H1 (cell line): ENCODE results near the gene TRAF5. TPM values are rescaled to one million over a fixed set of nuclear protein-coding genes. Genes with fewer than 3 reads are reported as not detected.

Experiments used
- CTCF ChIA-PET: fragments of 300-600 bp; sonication (Branson Sonifier 250); formaldehyde crosslinking; loops from one replicate; lab custom pipeline; 2021; ENCODE audit not compliant: partially characterized antibody; lab: Charles Lee
- POLR2A ChIA-PET: fragments of 300-600 bp; sonication (Branson Sonifier 250); formaldehyde crosslinking; loops from one replicate; lab custom pipeline; 2021; ENCODE audit warnings: inconsistent platforms; ENCODE audit not compliant: partially characterized antibody; lab: Charles Lee
- DNase-seq, 2 experiments: peaks; one replicate each; pipeline versions ENCODE4 v3.0.0 to v3.0.0-alpha.2; 2010 to 2022; ENCODE audit warnings: low spot score in 2 of 2, low read depth in 1 of 2, mixed read lengths in 1 of 2
- FAIRE-seq: peaks from 2 replicates; lab custom pipeline; 2011; peaks lifted over from hg19 to GRCh38; lab: Jason Lieb, UNC
- H2AFZ ChIP-seq: 2 replicates; pipeline ENCODE4 v1.8.1; 2012; ENCODE audit warnings: low read length, inconsistent platforms
- H2AK5ac ChIP-seq: 2 replicates; pipeline ENCODE4 v1.6.1; 2013; ENCODE audit warnings: low read depth, low read length
- H2BK120ac ChIP-seq: replicated peaks from 2 replicates; pipeline ENCODE3; 2013; ENCODE audit warnings: low read depth, low read length, inconsistent platforms
- H2BK12ac ChIP-seq: 2 replicates; pipeline ENCODE4 v1.6.1; 2013; ENCODE audit warnings: low read depth, low read length
- H2BK15ac ChIP-seq: 2 replicates; pipeline ENCODE4 v1.6.1; 2013; ENCODE audit warnings: low read length
- H2BK20ac ChIP-seq: 2 replicates; pipeline ENCODE4 v1.6.1; 2013; ENCODE audit warnings: low read length
- H2BK5ac ChIP-seq: 2 replicates; pipeline ENCODE4 v1.6.1; 2013; ENCODE audit warnings: low read depth, low read length
- H3K14ac ChIP-seq: 2 replicates; pipeline ENCODE4 v1.6.1; 2013; ENCODE audit warnings: inconsistent platforms; ENCODE audit not compliant: insufficient read length
- H3K18ac ChIP-seq: 2 replicates; pipeline ENCODE4 v1.6.1; 2013; ENCODE audit warnings: low read length; ENCODE audit errors: extremely low read depth
- H3K23ac ChIP-seq: 2 replicates; pipeline ENCODE4 v1.6.1; 2013; ENCODE audit warnings: inconsistent platforms; ENCODE audit not compliant: insufficient read length
- H3K23me2 ChIP-seq: 2 replicates; pipeline ENCODE4 v1.6.1; 2013; ENCODE audit warnings: low read depth, low read length
- H3K27ac ChIP-seq: 2 replicates; pipeline ENCODE4 v1.6.1; 2011; ENCODE audit warnings: low read depth, low read length, inconsistent platforms
- H3K27me3 ChIP-seq, 4 experiments: replicated peaks in 1 of 4; 1 replicate in 1 of 4; 2 replicates in 3 of 4; pipeline versions ENCODE4 v1.6.1 to v1.8.1; 2011 to 2013; ENCODE audit warnings: low read length in 3 of 4, mild to moderate bottlenecking in 3 of 4, inconsistent platforms in 2 of 4, mixed read lengths in 2 of 4, moderate library complexity in 1 of 4; ENCODE audit not compliant: control insufficient read depth in 3 of 4, insufficient read depth in 3 of 4; ENCODE audit errors: extremely low read depth in 1 of 4
- H3K36me3 ChIP-seq, 4 experiments: 2 replicates each; pipeline versions ENCODE4 v1.6.1 to v1.8.1; 2011 to 2013; ENCODE audit warnings: mild to moderate bottlenecking in 4 of 4, low read length in 3 of 4, moderate library complexity in 2 of 4, control low read depth in 1 of 4, inconsistent platforms in 1 of 4; ENCODE audit not compliant: insufficient read depth in 4 of 4, control insufficient read depth in 2 of 4
- H3K4ac ChIP-seq: replicated peaks from 2 replicates; pipeline ENCODE3; 2013; ENCODE audit warnings: low read length, low read depth, mixed read lengths, inconsistent platforms; ENCODE audit not compliant: insufficient read length
- H3K4me1 ChIP-seq, 4 experiments: replicated peaks in 1 of 4; 1 replicate in 1 of 4; 2 replicates in 3 of 4; pipeline versions ENCODE4 v1.6.1 to v1.8.1; 2011 to 2013; ENCODE audit warnings: low read length in 3 of 4, inconsistent platforms in 2 of 4, mixed read lengths in 1 of 4; ENCODE audit not compliant: insufficient read depth in 4 of 4, control insufficient read depth in 3 of 4
- H3K4me2 ChIP-seq, 2 experiments: 2 replicates each; pipeline versions ENCODE4 v1.6.1 to v1.8.1; 2011 to 2013; ENCODE audit warnings: low read depth in 2 of 2, low read length in 2 of 2, control low read depth in 1 of 2, inconsistent platforms in 1 of 2, mild to moderate bottlenecking in 1 of 2; ENCODE audit not compliant: insufficient read depth in 1 of 2
- H3K4me3 ChIP-seq, 4 experiments: fragments of 200-600, 300-600 bp in 1 of 4; sonication (generic), shearing (Covaris generic), sonication (Bioruptor Twin) in 1 of 4; 2 replicates each; pipeline versions ENCODE4 v1.5.1 to v1.8.1; 2011 to 2016; ENCODE audit warnings: low read length in 4 of 4, low read depth in 3 of 4, control low read depth in 2 of 4, inconsistent platforms in 2 of 4, mild to moderate bottlenecking in 2 of 4, mixed read lengths in 1 of 4, moderate library complexity in 1 of 4; ENCODE audit not compliant: insufficient read depth in 2 of 4; ENCODE audit errors: extremely low read depth in 1 of 4
- H3K56ac ChIP-seq: replicated peaks from 2 replicates; pipeline ENCODE3; 2013; ENCODE audit warnings: low read depth, mild to moderate bottlenecking, mixed read lengths, low read length, inconsistent platforms; ENCODE audit not compliant: insufficient read length
- H3K79me1 ChIP-seq: 2 replicates; pipeline ENCODE4 v1.6.1; 2013; ENCODE audit warnings: low read depth, low read length, control low read depth
- H3K79me2 ChIP-seq, 2 experiments: 2 replicates each; pipeline versions ENCODE4 v1.6.1 to v1.8.1; 2012 to 2013; ENCODE audit warnings: low read length in 2 of 2, mild to moderate bottlenecking in 2 of 2, inconsistent platforms in 1 of 2; ENCODE audit not compliant: insufficient read depth in 2 of 2, control insufficient read depth in 1 of 2
- H3K9ac ChIP-seq, 4 experiments: replicated peaks in 1 of 4; 1 replicate in 1 of 4; 2 replicates in 3 of 4; pipeline versions ENCODE4 v1.6.1 to v1.8.1; 2011 to 2013; ENCODE audit warnings: low read depth in 3 of 4, low read length in 3 of 4, control low read depth in 2 of 4, mild to moderate bottlenecking in 2 of 4, moderate library complexity in 2 of 4, inconsistent platforms in 1 of 4; ENCODE audit errors: extremely low read depth in 1 of 4
- H3K9me3 ChIP-seq, 2 experiments: 2 replicates each; pipeline versions ENCODE4 v1.6.1 to v1.8.1; 2012 to 2013; ENCODE audit warnings: mild to moderate bottlenecking in 2 of 2, moderate library complexity in 2 of 2, control low read depth in 1 of 2, inconsistent platforms in 1 of 2, low read depth in 1 of 2, low read length in 1 of 2, mixed read lengths in 1 of 2; ENCODE audit not compliant: insufficient read depth in 2 of 2
- H4K20me1 ChIP-seq, 2 experiments: replicated peaks in 1 of 2; 2 replicates each; pipeline versions ENCODE3 to v1.8.1; 2011 to 2013; ENCODE audit warnings: inconsistent platforms in 2 of 2, low read length in 2 of 2, mild to moderate bottlenecking in 1 of 2; ENCODE audit not compliant: insufficient read depth in 2 of 2, control insufficient read depth in 1 of 2
- H4K5ac ChIP-seq: 2 replicates; pipeline ENCODE4 v1.6.1; 2013; ENCODE audit warnings: low read length, low read depth, mixed read lengths, inconsistent platforms; ENCODE audit not compliant: insufficient read length
- H4K8ac ChIP-seq: 2 replicates; pipeline ENCODE4 v1.8.0; 2013; ENCODE audit warnings: mild to moderate bottlenecking, moderate library complexity, low read length, inconsistent platforms; ENCODE audit not compliant: insufficient read depth; ENCODE audit errors: extremely low read depth
- H4K91ac ChIP-seq: replicated peaks from 2 replicates; pipeline ENCODE3; 2013; ENCODE audit warnings: low read length, mixed read lengths, inconsistent platforms; ENCODE audit not compliant: insufficient read length
- polyA plus RNA-seq, 7 experiments: library from polyadenylated mRNA; depleted of rRNA in 3 of 7; stranded (reverse) in 5 of 7; unstranded in 2 of 7; fragments of >200 nt in 5 of 7; fragments of 200-250 nt in 2 of 7; gene quantifications; 1 replicate in 5 of 7; 2 replicates in 1 of 7; 4 replicates in 1 of 7; pipeline versions ENCODE4 v1.2.1 to v1.2.3, GENCODE V29; 2011 to 2013; ENCODE audit warnings: missing spikeins in 2 of 7, mixed read lengths in 2 of 7
- total RNA-seq: library from RNA; stranded (reverse); fragmentation: NEBNext Ultra II Directional; extraction: Animal tissue kit (Norgen Biotek cat#: 25700); gene quantifications from 2 replicates; pipeline ENCODE4 v1.2.1, GENCODE V29; 2021
- TF ChIP-seq, protein P1 (sequence below): IDR thresholded peaks from 2 replicates; pipeline ENCODE4 v1.6.1; 2012; ENCODE audit warnings: low read length, inconsistent platforms

The TRAF5 gene
- total and polyA plus RNA-seq, 2 of the 8 experiments (the other 6 are each of a cell fraction or from before 2014, with no cell fraction given), result 13.0 to 17.1 TPM

DNA sequence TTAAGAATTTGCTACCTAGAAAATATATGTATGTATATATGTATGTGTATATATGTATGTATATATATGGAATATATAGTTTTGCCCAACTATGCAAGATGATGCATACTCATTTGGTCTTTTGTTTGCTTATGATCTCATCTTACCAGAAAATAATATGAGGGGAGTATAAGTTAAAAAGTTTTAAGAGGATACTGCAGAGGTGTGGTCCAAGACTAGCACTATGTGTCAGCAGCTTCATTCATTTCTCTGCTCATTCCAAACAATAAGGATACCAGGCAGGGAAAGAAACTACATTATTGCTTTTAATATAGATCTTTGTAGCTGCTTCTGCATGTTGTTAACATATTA, 44.6 kb upstream of the TRAF5 start:
- Histone ChIP-seq H4K20me1 (no peaks in the 10 kb centered on the region), H2AK5ac (no peak overlapping the region), H3K56ac (no peak overlapping the region), H2BK20ac (no peak overlapping the region), H2BK15ac (no peak overlapping the region), H3K36me3 (peaks cover 2 to 47% (median 27%) of the 10 kb centered on the region in 4 experiments; a peak in 7 of 8 replicates), H3K27me3 (no peaks in the 10 kb centered on the region), H2BK12ac (no peak overlapping the region), H2AFZ (no peak overlapping the region), H4K5ac (no peak overlapping the region), H2BK120ac (no peak overlapping the region), H3K4me3 (no peak overlapping the region), H4K8ac (no peak overlapping the region), H3K79me1 (no peaks in the 10 kb centered on the region; the same call in 1 of the 2 replicates), H3K27ac (no peak overlapping the region), H3K79me2 (no peaks in the 10 kb centered on the region), H2BK5ac (no peak overlapping the region), H3K23me2 (no peaks in the 10 kb centered on the region), H3K4ac (no peak overlapping the region), H3K4me2 (no peak overlapping the region), H4K91ac (no peak overlapping the region), H3K23ac (no peak overlapping the region), H3K9me3 (no peaks in the 10 kb centered on the region), H3K9ac (no peak overlapping the region), H3K4me1 (no peaks in the 10 kb centered on the region), H3K18ac (no peak overlapping the region), H3K14ac (no peak overlapping the region)
- DNase-seq (no peak), FAIRE-seq (no peak)
- ChIA-PET POLR2A (no interaction called here), CTCF (interaction anchor here (0.6 to 0.8 kb wide), 2 partner anchors 41 to 95 kb away, joined by 3 read pairs; no protein-coding TSS in a partner anchor)
- TF ChIP-seq, protein P1, sequence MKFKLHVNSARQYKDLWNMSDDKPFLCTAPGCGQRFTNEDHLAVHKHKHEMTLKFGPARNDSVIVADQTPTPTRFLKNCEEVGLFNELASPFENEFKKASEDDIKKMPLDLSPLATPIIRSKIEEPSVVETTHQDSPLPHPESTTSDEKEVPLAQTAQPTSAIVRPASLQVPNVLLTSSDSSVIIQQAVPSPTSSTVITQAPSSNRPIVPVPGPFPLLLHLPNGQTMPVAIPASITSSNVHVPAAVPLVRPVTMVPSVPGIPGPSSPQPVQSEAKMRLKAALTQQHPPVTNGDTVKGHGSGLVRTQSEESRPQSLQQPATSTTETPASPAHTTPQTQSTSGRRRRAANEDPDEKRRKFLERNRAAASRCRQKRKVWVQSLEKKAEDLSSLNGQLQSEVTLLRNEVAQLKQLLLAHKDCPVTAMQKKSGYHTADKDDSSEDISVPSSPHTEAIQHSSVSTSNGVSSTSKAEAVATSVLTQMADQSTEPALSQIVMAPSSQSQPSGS, result no peak
